K562 (cell line): ENCODE data around the gene SLC4A2. TPM values are rescaled to one million over a fixed set of nuclear protein-coding genes. Genes with fewer than 3 reads are reported as not detected.
A peak's percentile ranks its signal among the peaks of the same experiment; 100 is the strongest.

Experiments
- ARID2 ChIP-seq: fragments of 450-650 bp; IDR thresholded peaks from 2 replicates; pipeline ENCODE4 v1.6.1; 2017; ENCODE audit warnings: antibody characterized with exemption, mild to moderate bottlenecking
- CCNT2 ChIP-seq: IDR thresholded peaks from 2 replicates; pipeline ENCODE4 v1.6.1; 2011; ENCODE audit warnings: borderline replicate concordance, low read depth, mild to moderate bottlenecking, moderate library complexity, mixed read lengths, low read length; ENCODE audit not compliant: insufficient read length; ENCODE audit errors: extremely low read depth
- DACH1 ChIP-seq: fragments of 450-650 bp; IDR thresholded peaks from 2 replicates; pipeline ENCODE4 v1.6.1; 2018; ENCODE audit not compliant: partially characterized antibody
- HMG20B ChIP-seq: fragments of 250-450 bp; sonication (Bioruptor Pico); IDR thresholded peaks from 2 replicates; pipeline ENCODE4 v1.5.0; 2021; ENCODE audit warnings: mild to moderate bottlenecking
- RAD51 ChIP-seq: fragments of 450-650 bp; IDR thresholded peaks from 2 replicates; pipeline ENCODE4 v1.7.1; 2016; ENCODE audit warnings: low read depth, mild to moderate bottlenecking, borderline replicate concordance
- SUPT5H ChIP-seq: fragments of 450-650 bp; IDR thresholded peaks from 2 replicates; pipeline ENCODE4 v1.6.1; 2016
- TEAD4 ChIP-seq, 2 experiments: sonication (generic) in 1 of 2; formaldehyde crosslinking in 1 of 2; IDR thresholded peaks; 2 replicates each; pipeline versions ENCODE4 v1.6.1 to v1.8.0; 2012 to 2022; ENCODE audit warnings: borderline replicate concordance in 1 of 2, inconsistent platforms in 1 of 2, low read length in 1 of 2, mild to moderate bottlenecking in 1 of 2, missing genetic modification reagents in 1 of 2
- TOE1 ChIP-seq, 2 experiments: fragments of 450-650 bp in 1 of 2; sonication (generic) in 1 of 2; formaldehyde crosslinking in 1 of 2; IDR thresholded peaks; 2 replicates each; pipeline versions ENCODE4 v1.7.1 to v1.8.0; 2016 to 2022; ENCODE audit warnings: borderline replicate concordance in 2 of 2, mild to moderate bottlenecking in 2 of 2, antibody characterized with exemption in 1 of 2, inconsistent platforms in 1 of 2, low read depth in 1 of 2, missing genetic modification reagents in 1 of 2, moderate library complexity in 1 of 2
- YY1 ChIP-seq, 3 experiments: IDR thresholded peaks; 2 replicates each; pipeline ENCODE4 v1.6.1; 2011; ENCODE audit warnings: low read length in 2 of 3, mild to moderate bottlenecking in 2 of 3, moderate library complexity in 2 of 3, borderline replicate concordance in 1 of 3, control low read depth in 1 of 3, low read depth in 1 of 3; ENCODE audit not compliant: insufficient read depth in 3 of 3, insufficient replicate concordance in 2 of 3, control insufficient read depth in 1 of 3, insufficient read length in 1 of 3; ENCODE audit errors: extremely low read depth in 1 of 3
- polyA plus RNA-seq, 8 experiments: library from polyadenylated mRNA; depleted of rRNA in 4 of 8; stranded (reverse) in 5 of 8; unstranded in 3 of 8; fragments of >200 nt; fragmentation: Nextera tagmentation in 2 of 8; fragmentation: Illumina TruSeq in 1 of 8; extraction: Ambion mirVana in 2 of 8; extraction: Trizol in 1 of 8; gene quantifications; 2 replicates each; pipeline versions ENCODE4 v1.2.1 to v1.2.3, GENCODE V29; 2011 to 2014; ENCODE audit warnings: inconsistent platforms in 1 of 8, missing spikeins in 1 of 8
- total RNA-seq, 7 experiments: library from RNA; depleted of rRNA in 6 of 7; stranded (reverse); fragments of >200 nt in 6 of 7; fragmentation: Illumina TruSeq in 2 of 7; extraction: Trizol in 2 of 7; gene quantifications; 2 replicates each; pipeline versions ENCODE4 v1.2.1 to v1.2.3, GENCODE V29; 2011 to 2021; ENCODE audit warnings: low replicate concordance in 1 of 7
- TF ChIP-seq, protein P1 (sequence below): fragments of 250-450 bp; sonication (Bioruptor Pico); IDR thresholded peaks from 2 replicates; pipeline ENCODE4 v1.4.0; 2020; ENCODE audit warnings: mild to moderate bottlenecking, moderate library complexity
- TF ChIP-seq, protein P2 (sequence below): fragments of 450-650 bp; formaldehyde crosslinking; conservative IDR thresholded peaks from 2 replicates; pipeline ENCODE4 v1.4.0; 2022; ENCODE audit warnings: mild to moderate bottlenecking, missing genetic modification characterization
- TF ChIP-seq, protein P3 (sequence below), 2 experiments: fragments of 450-650 bp in 1 of 2; sonication (generic) in 1 of 2; formaldehyde crosslinking in 1 of 2; IDR thresholded peaks in 1 of 2; conservative IDR thresholded peaks in 1 of 2; 2 replicates each; pipeline versions ENCODE4 v1.6.1 to v1.8.1; 2016 to 2023; ENCODE audit warnings: mild to moderate bottlenecking in 2 of 2, moderate library complexity in 2 of 2, inconsistent platforms in 1 of 2, missing genetic modification reagents in 1 of 2
- TF ChIP-seq, protein P4 (sequence below): sonication (generic); formaldehyde crosslinking; IDR thresholded peaks from 2 replicates; pipeline ENCODE4 v1.8.1; 2023; ENCODE audit warnings: mild to moderate bottlenecking, missing genetic modification reagents
- TF ChIP-seq, protein P5 (sequence below): sonication (generic); formaldehyde crosslinking; IDR thresholded peaks from 2 replicates; pipeline ENCODE4 v1.9.0; 2022; ENCODE audit warnings: mild to moderate bottlenecking, missing genetic modification reagents

The SLC4A2 gene
- total and polyA plus RNA-seq, 9 of the 15 experiments (the other 6 are each of a cell fraction or from before 2014, with no cell fraction given), result 11.4 to 375 (median 130) TPM

DNA sequence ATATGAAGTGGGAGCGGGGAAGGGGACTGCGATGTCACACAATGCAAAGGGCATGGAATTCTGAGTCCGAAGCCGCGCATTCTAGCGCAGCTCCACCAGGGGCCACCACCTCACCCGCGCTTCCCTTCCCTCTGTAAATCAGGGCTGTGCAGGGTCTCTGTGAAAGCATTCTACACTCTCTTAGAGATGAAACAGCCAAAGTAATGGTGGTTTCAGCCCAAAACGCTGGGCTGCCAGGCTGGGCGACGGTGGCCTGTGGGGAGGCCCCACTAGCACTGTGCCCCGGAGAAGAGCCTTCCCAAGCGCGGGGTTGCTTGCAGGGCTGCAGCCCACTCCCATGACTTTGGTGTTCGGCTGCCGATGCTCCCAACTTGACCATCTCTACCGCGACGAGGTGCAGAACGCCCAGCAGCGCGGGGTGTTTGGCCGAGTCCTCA is 46.5 kb upstream of the SLC4A2 start (continued):
- TF ChIP-seq, protein P1, sequence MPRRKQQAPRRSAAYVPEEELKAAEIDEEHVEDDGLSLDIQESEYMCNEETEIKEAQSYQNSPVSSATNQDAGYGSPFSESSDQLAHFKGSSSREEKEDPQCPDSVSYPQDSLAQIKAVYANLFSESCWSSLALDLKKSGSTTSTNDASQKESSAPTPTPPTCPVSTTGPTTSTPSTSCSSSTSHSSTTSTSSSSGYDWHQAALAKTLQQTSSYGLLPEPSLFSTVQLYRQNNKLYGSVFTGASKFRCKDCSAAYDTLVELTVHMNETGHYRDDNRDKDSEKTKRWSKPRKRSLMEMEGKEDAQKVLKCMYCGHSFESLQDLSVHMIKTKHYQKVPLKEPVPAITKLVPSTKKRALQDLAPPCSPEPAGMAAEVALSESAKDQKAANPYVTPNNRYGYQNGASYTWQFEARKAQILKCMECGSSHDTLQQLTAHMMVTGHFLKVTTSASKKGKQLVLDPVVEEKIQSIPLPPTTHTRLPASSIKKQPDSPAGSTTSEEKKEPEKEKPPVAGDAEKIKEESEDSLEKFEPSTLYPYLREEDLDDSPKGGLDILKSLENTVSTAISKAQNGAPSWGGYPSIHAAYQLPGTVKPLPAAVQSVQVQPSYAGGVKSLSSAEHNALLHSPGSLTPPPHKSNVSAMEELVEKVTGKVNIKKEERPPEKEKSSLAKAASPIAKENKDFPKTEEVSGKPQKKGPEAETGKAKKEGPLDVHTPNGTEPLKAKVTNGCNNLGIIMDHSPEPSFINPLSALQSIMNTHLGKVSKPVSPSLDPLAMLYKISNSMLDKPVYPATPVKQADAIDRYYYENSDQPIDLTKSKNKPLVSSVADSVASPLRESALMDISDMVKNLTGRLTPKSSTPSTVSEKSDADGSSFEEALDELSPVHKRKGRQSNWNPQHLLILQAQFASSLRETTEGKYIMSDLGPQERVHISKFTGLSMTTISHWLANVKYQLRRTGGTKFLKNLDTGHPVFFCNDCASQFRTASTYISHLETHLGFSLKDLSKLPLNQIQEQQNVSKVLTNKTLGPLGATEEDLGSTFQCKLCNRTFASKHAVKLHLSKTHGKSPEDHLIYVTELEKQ (CRISPR knock-in tag), result 0 out of 2 replicates have a peak, but pooled peaks have one; percentile 36
- TF ChIP-seq DACH1 (no peak), HMG20B (CRISPR knock-in tag) (no peak), YY1 (IDR thresholded peaks at IDR 0.05; ENCODE audit: borderline replicate concordance in 1 of 3, control insufficient read depth in 1 of 3, extremely low read depth in 1 of 3, insufficient read depth in 3 of 3, insufficient read length in 1 of 3, insufficient replicate concordance in 2 of 3, low read depth in 1 of 3, low read length in 2 of 3) (no peak), SUPT5H (no peak), TOE1 (IDR thresholded peaks at IDR 0.05; ENCODE audit: borderline replicate concordance) (no peak), TOE1 (CRISPR knock-in tag; IDR thresholded peaks at IDR 0.05; ENCODE audit: borderline replicate concordance, low read depth) (no peak), CCNT2 (no peak), RAD51 (no peak), TEAD4 (IDR thresholded peaks at IDR 0.05; ENCODE audit: low read length) (peak; percentile 43; the same call in 1 of the 2 replicates), TEAD4 (CRISPR knock-in tag; IDR thresholded peaks at IDR 0.05; ENCODE audit: borderline replicate concordance) (no peak), ARID2 (0 out of 2 replicates have a peak, but pooled peaks have one; percentile 22)
- TF ChIP-seq, protein P2, sequence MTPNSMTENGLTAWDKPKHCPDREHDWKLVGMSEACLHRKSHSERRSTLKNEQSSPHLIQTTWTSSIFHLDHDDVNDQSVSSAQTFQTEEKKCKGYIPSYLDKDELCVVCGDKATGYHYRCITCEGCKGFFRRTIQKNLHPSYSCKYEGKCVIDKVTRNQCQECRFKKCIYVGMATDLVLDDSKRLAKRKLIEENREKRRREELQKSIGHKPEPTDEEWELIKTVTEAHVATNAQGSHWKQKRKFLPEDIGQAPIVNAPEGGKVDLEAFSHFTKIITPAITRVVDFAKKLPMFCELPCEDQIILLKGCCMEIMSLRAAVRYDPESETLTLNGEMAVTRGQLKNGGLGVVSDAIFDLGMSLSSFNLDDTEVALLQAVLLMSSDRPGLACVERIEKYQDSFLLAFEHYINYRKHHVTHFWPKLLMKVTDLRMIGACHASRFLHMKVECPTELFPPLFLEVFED (CRISPR knock-in tag), result no peak; the same call in 1 of the 2 replicates
- TF ChIP-seq, protein P3, sequence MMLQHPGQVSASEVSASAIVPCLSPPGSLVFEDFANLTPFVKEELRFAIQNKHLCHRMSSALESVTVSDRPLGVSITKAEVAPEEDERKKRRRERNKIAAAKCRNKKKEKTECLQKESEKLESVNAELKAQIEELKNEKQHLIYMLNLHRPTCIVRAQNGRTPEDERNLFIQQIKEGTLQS (IDR thresholded peaks at IDR 0.05), result no peak
- TF ChIP-seq, protein P3 (CRISPR knock-in tag; conservative IDR thresholded peaks at IDR 0.05), result no peak
- TF ChIP-seq, protein P4, sequence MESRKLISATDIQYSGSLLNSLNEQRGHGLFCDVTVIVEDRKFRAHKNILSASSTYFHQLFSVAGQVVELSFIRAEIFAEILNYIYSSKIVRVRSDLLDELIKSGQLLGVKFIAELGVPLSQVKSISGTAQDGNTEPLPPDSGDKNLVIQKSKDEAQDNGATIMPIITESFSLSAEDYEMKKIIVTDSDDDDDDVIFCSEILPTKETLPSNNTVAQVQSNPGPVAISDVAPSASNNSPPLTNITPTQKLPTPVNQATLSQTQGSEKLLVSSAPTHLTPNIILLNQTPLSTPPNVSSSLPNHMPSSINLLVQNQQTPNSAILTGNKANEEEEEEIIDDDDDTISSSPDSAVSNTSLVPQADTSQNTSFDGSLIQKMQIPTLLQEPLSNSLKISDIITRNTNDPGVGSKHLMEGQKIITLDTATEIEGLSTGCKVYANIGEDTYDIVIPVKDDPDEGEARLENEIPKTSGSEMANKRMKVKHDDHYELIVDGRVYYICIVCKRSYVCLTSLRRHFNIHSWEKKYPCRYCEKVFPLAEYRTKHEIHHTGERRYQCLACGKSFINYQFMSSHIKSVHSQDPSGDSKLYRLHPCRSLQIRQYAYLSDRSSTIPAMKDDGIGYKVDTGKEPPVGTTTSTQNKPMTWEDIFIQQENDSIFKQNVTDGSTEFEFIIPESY (CRISPR knock-in tag), result peak; percentile 92
- TF ChIP-seq, protein P5, sequence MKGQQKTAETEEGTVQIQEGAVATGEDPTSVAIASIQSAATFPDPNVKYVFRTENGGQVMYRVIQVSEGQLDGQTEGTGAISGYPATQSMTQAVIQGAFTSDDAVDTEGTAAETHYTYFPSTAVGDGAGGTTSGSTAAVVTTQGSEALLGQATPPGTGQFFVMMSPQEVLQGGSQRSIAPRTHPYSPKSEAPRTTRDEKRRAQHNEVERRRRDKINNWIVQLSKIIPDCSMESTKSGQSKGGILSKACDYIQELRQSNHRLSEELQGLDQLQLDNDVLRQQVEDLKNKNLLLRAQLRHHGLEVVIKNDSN (CRISPR knock-in tag), result no peak
